HG02678 (cell line): ENCODE measurements around the gene SYT2.
A peak's percentile ranks its signal among the peaks of the same experiment; 100 is the strongest.
"Not testable (repeated sequence)": the region's sequence is repeated elsewhere in the genome, so short reads cannot be mapped to it uniquely, and the experiment has no call there.

Experiments
- ATAC-seq: cut with Tn5 transposase; IDR thresholded peaks from one replicate; pipeline ENCODE4 v1.9.1; 2021; ENCODE audit warnings: mild to moderate bottlenecking, moderate library complexity; ENCODE audit not compliant: unreplicated experiment

The SYT2 gene

DNA sequence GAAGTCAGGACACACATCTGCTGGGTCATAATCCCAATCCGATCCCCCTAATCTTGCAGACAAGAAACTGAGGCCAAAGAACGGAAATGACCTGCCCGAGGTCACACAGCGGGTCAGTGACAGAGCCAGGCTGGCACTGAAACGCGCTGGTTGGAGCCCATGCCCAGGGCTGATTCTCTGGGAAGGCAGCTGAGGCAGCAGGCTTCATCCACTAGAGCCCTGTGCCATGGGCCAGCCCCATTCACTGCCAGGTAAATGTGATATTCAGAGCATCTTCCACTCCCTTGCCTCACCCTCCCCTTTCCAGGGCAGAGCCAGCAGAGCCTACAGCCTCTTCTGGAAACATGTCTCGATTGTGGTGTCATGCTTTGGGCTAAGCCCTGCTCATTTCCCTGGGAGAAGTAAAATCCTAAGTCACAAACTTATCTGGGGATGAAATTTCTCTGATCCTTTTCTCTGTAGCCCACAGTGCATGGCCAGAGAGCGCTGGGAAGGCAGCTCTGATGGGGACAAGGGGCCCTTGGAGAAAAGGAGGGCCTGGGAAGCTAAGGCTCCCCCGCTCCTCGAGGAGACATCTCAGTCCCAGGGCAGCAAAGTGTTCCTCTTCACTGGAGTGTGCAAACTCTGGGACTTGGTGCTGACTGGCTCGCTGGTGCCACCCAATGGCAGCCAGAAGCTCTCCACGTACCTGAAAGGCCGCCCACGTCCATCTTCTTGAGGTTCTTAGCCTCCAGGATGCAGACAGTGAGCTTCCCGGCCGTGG, 110.4 kb downstream of the SYT2 start:
- ATAC-seq, result peak; percentile 53

DNA sequence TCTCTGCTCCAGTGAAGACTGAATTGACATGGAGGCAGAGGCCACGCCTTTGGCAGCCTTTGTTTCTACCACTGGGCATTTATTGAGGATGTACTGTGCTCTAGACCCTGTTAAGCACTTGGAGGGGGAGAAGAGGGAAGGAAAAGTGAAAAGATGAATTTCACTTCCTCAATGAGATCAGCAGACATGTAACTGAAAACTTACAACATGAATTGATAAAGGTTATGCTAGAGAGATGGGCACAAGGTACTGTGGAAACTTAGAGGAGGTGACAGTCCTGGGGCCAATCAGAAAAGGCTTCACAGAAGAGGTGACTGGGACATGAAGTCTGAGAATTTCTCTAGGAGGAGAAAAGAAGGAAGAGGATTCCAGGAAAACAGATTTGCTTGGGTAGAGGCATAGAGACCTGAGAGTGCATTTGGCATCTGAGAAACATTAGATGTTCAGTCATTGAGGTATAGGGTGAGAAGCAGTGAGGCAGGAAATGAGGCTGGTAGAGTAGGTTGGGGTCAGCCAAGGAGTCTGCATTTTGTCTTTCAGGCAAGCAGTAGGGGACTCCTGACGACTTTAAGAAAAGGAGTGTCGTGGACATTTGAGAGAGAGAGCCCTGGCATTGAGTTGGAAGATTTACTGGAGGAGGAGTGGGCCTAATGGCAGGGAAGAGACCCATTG, 113.0 kb downstream of the SYT2 start:
- ATAC-seq, result no peak

DNA sequence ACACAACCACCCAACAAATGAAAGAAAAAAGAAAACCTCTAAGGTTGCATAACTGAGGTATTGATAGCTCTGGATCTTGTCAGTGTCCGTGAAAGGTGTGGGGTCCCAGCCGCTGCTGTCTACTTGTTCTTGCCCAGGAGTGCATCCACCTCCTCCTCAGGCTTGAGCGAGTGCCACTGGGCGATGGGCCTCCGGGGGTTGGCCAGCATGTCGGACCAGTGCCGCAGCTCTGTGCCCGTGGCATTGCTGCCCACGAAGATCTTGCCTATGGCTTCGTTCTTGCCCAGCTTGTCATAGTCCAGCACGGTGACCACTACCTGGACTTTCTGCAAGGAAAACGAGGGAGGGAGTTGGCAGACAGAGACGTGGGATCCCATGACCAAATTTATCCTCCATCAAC, 113.6 kb downstream of the SYT2 start:
- ATAC-seq, result no peak

DNA sequence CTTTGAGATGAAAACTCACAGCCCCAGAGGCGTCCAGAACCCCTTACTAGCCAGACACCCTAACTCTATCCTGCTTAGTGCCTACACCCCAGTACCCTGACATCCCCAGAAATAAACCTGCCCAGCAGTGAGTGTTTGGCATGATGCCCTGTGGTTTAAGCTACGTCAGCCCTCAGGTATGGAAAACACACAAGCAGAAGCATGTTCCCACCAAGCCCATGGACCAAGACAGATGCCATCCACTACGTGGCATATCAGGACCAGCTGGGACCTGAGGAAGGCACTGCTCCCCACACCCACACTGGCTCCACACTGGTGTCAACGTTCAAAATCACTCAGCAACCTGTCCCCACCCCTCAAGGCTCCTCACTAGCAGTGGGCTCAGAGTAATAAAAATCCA, 116.4 kb downstream of the SYT2 start:
- no peak for ATAC-seq

DNA sequence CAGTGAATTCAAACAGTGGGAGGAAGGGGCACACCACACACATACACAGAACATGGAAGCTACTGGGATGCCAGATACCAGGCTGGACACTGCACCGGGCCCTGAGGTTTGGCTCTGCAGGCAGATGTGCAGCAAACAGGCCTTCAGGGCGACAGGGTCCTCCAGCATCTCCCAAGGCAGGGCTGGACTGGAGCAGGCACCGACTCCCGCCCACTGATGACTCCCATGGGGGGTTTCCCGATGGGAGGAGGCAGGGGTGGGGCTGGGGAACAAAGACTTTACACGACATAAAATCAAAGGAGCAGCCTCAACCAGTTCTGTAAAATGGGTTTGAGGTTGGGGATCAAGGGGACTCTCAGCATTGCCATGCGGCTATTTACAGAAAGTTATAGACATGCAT, 118.1 kb downstream of the SYT2 start:
- no peak for ATAC-seq

DNA sequence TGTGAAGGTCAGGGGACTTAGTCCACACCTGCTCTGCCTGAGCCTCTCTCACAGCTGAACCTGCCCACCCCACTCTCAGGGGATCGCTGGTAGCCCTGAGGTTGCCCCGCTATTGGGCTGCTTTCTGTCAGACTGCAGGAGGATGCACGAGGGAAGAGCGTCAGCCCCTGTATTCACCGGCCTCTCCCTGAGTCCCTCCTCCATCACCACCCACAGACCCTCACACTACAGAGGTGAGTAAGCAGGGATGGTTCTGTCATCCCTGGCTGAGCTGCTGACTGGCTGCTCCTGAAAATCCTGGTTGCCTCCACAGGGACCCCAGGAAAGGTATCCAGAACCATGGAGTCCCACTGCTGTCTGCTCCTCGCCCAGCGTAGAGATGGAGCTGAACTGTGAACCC, 118.7 kb downstream of the SYT2 start:
- no peak for ATAC-seq

DNA sequence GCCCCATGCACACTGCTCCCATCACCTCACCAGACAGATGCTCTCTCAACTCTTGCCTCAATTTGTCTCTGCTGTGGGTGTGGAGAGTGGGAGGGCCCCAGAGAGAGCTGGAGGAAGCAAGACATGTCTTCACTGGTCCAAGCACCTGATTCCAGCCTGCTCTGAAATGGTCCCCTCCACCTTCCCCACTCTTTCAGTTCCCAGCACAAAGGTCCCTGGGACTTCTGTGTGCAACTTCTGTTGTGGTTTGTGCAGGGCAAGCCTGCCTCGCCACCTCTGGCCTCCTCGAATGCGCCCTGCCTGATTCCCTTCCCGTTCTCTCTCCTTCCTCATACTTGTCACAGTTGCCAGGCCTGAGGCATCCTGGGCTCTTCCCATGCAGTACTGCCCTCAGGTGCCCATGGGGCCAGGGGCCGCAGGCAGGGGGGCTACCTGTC, 119.3 kb downstream of the SYT2 start:
- no peak for ATAC-seq

DNA sequence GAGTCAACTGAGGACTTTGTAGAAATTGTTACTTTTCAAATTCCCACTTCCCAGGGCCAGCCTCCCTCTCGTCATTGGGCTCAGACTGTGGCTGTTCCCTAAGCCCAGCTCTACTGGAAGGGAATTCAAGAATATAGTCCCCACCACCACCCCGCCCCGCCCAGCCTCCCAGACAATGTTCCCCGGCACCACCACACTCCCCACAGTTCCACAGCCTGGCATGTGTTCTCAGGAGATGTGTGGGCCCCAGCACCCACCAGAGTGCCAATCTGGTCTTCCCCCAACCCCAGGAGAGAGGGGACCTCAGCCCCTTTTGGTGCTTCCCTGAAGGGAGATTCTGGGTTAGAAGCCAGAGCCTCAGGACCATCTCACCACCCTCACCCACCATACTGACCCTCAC, 120.1 kb downstream of the SYT2 start:
- no peak for ATAC-seq

DNA sequence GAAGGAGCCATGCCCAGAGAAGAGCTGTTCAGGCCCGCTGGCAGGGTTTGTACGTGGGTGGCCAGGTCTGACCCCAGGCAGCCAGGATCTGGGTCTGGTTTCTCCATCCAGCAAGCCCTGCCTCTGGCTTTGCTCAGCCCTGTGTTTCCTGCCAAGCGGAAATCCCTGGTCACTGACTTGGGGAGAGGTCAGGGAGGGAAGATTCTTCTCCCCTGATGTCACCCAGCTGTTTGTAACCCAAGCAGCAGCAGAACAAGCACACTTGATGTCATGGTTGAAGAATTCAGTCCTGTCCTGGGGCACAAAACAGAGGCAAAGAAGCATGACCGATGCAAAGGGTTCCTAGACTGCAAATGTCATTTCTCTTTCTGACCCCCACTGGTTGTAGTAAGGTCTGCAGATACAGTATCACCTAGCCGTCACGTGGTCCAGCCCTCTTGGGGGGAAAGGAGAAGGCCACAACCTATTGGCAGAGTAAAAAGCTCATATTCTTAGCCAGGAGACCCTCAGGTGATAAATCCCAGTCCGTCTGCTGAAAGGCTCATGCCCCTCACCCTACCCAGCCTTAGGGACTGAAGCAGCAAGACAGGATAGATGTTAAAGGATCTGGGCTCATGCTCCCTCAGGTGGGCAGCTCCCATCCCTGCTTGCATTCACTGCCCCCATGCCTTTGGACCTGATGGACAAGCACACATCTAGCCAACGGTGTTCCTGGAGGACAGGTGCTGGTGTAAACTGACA, 120.9 kb downstream of the SYT2 start:
- ATAC-seq, result no peak

DNA sequence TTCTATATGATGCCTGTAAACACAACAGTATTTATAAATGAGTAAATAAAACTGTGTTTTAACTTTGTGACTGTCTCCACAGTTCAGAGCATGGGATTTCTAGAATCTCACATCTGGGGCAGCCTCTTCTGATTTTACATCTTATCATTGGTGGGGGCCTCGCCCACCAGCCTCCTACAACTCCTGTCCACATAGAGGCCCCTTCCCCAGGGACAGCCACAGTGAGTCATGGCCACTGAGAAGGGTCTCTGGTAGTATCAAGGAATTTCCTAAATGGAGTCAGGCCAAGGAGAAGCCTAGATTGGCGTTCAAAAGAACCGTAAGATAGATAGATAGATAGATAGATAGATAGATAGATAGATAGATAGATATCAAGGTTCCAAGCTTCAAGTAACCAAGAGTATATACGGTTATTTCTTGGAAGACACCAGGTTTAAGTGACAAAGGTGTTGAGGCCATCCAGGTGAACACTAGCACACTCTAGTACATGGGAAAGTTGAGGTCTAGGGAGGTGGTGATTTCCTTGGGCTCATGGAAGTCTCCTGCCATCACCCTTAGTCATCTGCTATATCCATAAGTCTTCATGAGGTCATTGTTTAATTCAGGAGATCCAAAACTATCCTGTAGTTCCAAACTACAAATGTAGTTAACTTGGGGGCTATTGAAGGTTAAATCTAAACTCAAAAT, 121.6 kb downstream of the SYT2 start:
- no peak for ATAC-seq

DNA sequence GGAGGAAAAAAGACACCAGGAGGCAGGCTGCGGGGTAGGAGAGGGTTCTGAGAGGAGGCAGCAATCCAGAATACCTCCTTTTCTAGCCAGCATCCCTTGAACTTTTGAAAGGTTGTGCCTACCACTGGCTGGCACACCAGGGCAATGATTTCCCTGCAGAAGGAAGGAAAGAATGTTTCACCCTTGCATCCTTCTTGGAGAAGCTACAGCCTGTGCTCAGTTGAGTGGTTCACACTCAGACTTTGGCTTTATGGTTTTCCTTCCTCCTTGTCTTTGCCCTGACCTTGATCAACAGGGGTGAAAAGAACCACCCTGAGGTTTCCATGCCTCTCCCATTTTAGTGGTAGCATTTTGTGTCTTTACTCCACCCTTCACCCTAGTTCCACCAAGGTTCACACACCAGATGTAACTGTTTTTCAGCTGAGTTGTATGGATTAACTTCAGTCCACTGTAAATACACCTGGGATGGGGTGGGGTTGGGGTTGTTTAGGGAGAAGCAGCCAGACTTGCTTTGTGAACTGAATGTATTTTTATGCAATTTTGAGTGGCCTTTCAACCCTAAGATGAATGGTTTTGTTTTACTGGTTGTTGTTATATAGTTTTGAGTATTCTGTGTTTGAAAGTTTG, 122.3 kb downstream of the SYT2 start:
- ATAC-seq, result no peak

DNA sequence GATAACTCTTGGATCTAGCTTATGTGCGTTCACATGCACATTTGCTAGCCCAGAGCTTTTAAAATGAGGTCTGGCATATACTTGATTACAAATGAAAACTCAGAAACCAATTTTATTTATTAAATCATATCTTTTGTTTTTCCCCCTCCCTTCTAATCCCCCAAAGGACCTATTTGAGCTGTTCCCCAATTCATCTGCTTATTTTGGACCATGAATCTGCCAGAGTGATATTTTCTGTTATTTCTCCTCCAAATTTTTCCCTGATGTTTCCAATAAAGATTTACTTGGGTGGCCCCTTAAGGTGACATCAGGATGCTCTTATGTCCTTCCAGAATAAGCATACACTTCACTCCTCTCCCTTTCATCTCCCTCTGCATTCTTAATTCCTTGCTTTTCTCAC, 123.4 kb downstream of the SYT2 start:
- ATAC-seq, result no peak

DNA sequence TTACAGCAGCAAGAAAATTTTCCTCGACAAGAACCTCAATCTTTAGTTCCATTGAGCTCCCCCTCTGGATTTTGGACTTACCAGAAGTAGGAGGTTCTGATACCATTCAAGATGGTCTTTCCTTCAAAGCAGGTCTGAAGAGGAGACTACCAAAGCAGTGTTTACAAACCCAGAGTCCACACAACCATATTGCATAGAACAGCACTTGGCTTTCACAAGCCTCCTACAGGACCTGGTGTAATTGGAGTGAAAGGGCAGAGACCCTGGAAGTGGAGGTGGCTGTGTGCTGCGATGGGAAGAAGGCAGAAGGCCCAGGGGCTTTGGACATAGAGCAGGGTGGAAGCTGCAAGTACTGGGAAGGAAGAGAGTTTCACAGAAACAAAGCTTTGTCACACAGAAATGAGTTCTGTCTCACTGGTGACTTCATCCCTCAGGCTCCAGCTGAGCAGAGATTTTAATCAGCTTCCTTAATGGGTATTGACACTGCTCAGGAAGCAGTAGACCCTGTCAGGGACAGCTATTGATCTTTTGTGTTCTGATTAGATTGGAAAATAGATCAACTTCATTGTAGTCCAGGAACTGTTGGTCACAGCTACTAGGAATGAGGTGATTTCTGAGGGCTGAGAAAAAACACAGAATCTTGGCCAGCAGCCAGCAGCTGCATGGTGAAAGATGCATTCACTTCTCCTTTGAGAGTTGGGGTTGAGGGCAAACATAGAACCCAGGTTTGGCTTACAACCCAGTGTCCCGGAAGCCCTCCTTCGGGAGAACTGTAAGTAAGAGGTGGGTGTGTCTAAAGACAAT, 124.0 kb downstream of the SYT2 start:
- no peak for ATAC-seq

DNA sequence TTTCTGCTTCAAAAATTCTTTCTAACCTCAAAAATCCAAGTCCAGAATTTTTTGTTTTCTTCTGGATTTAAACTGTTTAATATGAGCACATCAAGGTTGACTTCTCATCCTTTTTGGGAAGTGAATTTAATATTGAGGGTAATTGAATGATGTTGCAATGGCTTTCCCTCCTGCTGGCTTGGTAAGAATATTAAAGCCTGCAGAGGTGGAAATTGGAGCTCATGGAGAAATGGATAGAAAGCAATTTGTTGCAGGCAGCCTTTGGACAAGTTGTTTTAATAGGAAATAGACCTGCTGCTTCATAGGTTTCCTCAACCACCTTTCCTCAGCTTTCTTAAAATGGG, 124.7 kb downstream of the SYT2 start:
- no peak for ATAC-seq

DNA sequence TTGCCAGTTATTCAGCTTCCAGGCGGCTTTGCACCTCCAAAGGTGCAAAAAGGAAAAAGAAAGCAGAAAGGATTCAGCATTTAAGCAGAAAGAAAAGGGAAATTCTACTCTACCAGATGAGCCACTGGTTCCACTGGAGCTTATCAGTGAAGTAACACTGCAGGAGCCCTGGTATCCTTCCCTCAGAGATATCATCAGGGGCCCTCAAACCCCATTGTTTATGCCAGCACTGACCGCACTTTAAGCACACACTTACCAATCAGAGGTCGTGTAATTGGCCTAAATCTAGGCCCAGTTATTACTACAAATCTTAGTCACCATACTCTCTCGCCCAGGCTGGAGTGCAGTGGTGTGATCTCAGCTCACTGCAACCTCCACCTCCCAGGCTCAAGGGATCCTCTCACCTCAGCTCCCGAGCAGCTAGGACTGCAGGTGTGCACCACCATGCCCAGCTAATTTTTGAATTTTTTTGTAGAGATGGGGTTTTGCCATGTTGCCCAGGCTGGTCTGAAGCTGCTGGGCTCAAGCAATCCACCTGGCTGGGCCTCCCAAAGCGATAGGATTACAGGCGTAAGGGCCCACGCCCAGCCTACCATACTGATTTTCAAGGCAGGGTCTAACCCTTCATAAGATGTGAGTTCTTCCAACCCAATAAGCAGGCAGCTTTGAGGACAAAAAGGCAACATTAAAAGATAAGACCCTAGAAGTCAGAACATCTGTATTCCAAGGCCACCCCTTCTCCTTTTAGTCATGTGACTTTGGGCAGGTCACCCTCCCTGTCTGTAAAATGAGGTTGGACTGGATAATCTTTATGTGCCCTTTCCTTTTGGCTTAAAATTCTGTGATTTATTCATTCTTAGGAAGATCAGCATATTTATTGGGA, 125.3 kb downstream of the SYT2 start:
- no peak for ATAC-seq

DNA sequence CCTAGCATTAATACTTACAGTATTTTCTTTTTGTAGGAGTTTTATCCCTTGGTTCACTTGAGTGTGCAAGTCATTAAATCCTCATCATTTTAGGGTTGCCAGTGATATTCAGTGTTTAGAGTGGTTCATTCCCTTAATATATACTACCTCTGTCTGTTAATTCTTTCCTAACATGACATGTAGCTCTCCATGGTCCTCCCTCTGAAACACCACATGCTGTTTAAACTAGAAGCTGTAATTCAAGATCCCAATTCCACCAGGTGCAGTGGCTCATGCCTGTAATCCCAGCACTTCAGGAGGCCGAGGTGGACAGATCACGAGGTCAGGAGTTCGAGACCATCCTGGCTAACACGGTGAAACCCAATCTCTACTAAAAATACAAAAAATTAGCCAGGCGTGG, 127.9 kb downstream of the SYT2 start:
- ATAC-seq, result not testable (repeated sequence)

DNA sequence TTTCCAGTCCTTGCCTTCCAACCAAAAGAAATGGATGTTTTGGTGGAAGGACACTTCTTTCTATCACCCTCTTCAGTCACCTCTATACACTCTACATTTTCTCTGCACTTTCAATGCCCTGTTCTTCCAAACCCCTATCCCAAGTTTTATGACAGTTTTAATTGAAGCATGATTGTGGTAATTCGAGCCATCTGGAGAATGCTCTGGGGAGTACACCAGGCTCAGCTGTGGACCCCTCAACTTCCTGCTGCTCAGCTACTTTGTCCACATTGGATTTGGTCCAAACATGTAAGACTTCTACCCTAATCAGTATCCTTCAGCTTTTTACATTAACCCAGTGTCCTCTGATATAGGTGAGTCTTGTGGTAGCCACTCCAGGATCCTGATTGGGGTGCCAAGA, 129.6 kb downstream of the SYT2 start:
- ATAC-seq, result no peak

DNA sequence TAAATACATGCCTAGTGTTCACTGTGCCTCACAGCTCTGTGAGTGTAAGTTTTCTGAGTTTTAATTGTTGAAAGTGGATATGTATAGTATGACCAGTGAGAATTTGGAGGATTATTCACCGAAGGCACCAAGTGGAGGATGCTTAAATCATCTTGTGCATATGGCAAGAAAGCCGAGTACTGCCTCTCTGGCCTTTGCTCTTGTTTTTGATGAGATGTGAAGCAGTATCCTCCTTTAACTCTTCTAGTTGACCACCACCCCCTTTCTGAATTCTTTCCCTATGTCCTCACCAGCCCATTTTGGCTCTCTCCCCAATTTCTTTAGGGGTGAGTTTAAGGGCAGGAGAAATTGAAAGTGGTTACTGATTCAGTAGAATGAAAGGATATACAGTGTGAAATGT, 130.4 kb downstream of the SYT2 start:
- ATAC-seq, result no peak

DNA sequence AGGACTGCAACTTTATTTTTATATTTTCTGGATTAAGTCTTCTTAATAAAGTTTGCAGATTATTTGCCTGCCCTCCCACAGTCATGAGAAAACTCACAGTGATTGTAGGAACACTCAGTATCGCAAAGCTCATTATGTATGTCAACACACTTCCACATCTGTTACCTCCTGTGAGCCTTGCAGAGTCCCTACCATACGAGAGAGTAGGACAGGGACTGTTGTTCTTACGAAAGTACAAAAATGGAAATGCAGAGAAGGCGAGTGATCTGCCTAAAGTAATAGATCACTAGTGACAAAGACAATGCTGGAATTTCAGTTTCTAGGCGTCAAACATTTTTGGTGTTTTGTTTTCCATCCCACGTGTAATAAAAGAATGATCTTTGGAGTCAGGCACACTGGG, 131.7 kb downstream of the SYT2 start:
- ATAC-seq, result no peak
